Measurements from ENCODE around the gene USP49. TPM values are rescaled to one million over a fixed set of nuclear protein-coding genes. Genes with fewer than 3 reads are reported as not detected.
A peak's percentile ranks its signal among the peaks of the same experiment; 100 is the strongest.

USP49 gene
- total RNA-seq, 1 donor from 2014 or later: 0.71 TPM

DNA sequence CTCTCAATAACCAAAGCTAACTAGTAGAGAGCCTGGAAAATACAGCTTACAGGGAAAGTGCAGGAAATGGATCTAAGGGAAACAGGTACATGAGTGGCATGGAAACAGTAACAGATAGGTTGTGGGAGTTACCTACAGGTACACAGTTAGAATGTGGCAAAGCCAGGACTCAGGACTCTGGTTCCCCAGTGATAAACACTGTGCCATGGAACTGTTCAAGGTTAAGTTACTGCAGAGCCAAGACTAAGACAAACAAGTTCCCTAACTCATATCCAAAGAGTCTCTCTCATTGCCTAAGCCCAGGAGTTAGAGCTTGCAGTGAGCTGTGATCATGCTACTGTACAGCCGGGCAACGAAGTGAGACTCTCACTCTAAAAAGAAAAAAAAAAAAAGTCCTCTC, 19.2 kb upstream of the USP49 start:
- no peak overlapping the region for H3K4me3 ChIP-seq
- TF ChIP-seq, protein P1, sequence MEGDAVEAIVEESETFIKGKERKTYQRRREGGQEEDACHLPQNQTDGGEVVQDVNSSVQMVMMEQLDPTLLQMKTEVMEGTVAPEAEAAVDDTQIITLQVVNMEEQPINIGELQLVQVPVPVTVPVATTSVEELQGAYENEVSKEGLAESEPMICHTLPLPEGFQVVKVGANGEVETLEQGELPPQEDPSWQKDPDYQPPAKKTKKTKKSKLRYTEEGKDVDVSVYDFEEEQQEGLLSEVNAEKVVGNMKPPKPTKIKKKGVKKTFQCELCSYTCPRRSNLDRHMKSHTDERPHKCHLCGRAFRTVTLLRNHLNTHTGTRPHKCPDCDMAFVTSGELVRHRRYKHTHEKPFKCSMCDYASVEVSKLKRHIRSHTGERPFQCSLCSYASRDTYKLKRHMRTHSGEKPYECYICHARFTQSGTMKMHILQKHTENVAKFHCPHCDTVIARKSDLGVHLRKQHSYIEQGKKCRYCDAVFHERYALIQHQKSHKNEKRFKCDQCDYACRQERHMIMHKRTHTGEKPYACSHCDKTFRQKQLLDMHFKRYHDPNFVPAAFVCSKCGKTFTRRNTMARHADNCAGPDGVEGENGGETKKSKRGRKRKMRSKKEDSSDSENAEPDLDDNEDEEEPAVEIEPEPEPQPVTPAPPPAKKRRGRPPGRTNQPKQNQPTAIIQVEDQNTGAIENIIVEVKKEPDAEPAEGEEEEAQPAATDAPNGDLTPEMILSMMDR (IDR thresholded peaks at IDR 0.05; ENCODE audit: borderline replicate concordance): no peak
- no peaks in the 10 kb centered on the region for H3K27me3 ChIP-seq (ENCODE audit: low read depth)
- no peak overlapping the region for H3K27ac ChIP-seq (replicated peaks)
- H3K9me3 ChIP-seq (replicated peaks): no peaks in the 10 kb centered on the region
- no peak for DNase-seq
- peaks cover 38% of the 10 kb centered on the region for H3K4me1 ChIP-seq
- intact Hi-C loops (cut with micrococcal nuclease): no loop called here
- H3K36me3 ChIP-seq: peaks cover 64% of the 10 kb centered on the region

DNA sequence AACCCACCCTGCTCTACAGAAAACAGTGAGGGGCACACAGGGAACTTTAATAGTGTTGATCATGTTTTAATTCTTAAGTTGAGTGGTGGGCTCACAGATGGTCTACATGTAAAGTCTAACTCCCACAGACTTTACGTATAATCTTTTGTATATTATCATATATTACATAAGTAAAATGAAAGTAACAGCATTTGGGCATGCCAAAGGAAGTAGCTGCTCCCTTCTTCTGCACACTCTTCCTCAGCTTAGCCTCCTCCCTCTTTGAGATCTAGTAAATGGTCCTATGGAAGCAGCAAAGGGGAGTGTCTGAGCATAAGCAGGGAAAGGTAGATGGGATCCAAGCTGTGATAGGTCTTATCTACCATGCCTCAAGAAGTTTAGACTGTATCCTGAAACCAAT, 14.6 kb upstream of the USP49 start:
- DNase-seq: no peak
- no peaks in the 10 kb centered on the region for H3K9me3 ChIP-seq (replicated peaks)
- TF ChIP-seq, protein P1 (IDR thresholded peaks at IDR 0.05; ENCODE audit: borderline replicate concordance): no peak
- no peaks in the 10 kb centered on the region for H3K27me3 ChIP-seq (ENCODE audit: low read depth)
- H3K36me3 ChIP-seq: peaks cover 84% of the 10 kb centered on the region
- H3K4me3 ChIP-seq: no peak overlapping the region
- H3K27ac ChIP-seq (replicated peaks): no peak overlapping the region
- intact Hi-C loops (cut with micrococcal nuclease): no loop called here
- no peaks in the 10 kb centered on the region for H3K4me1 ChIP-seq

DNA sequence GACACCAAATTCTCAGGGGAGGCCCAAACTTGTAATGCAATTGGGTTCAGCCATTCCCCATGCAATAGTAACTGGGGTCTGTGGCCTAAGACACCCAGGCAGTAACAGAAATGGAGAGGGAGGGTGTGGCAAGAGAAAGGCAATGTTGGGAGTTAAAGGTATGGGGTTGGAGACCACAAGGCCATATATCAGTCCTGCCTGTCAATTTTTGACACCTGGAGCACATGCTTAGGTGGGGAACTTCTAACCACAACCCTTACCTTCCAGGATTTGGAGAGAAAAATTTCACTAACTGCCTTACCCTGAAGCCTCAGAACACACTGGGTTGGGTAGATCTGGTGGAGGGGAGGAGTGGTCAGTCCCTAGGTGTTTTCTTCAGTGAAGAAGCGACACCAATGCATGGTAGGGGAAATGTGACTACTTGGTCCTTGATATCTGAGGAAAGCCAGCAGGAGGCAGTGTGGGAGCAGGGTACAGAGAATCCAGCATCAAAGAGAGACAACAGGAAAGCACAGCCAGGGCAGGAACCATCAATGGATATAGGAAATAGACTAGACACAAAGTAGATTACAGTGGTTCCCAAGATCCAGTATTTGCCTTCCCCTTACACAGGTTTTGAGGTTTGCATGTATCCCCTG, 6.8 kb upstream of the USP49 start:
- Histone ChIP-seq H3K27me3 (ENCODE audit: low read depth) (no peaks in the 10 kb centered on the region), H3K4me1 (peaks cover 9% of the 10 kb centered on the region), H3K9me3 (replicated peaks) (no peaks in the 10 kb centered on the region), H3K27ac (replicated peaks) (no peak overlapping the region), H3K36me3 (peaks cover 26% of the 10 kb centered on the region), H3K4me3 (no peak overlapping the region)
- DNase-seq: no peak
- TF ChIP-seq, protein P1 (IDR thresholded peaks at IDR 0.05; ENCODE audit: borderline replicate concordance): no peak
- intact Hi-C loops (cut with micrococcal nuclease): no loop called here

DNA sequence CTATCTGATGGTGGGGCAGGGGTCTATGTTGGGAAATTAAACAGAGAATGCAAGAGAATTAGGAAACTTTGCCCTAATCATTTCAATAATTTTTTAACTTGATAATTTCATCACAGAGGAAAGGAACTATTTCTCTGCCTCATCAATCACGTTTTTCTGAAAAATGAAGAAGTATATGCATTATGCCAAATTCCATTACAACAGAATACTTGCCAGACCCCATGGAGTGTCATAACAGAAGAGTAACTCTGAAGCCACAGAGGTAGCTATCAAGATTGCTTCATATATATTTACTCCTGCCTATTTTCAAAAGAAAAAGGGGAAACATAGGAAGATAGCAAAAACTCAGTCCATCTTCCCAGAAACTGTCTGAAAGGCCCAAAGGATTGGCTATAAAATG, 5.7 kb upstream of the USP49 start:
- peaks cover 14% of the 10 kb centered on the region for H3K36me3 ChIP-seq
- no peaks in the 10 kb centered on the region for H3K9me3 ChIP-seq (replicated peaks)
- TF ChIP-seq, protein P1 (IDR thresholded peaks at IDR 0.05; ENCODE audit: borderline replicate concordance): no peak
- H3K4me3 ChIP-seq: no peak overlapping the region
- H3K4me1 ChIP-seq: peaks cover 19% of the 10 kb centered on the region
- no peak for DNase-seq
- no peak overlapping the region for H3K27ac ChIP-seq (replicated peaks)
- no peaks in the 10 kb centered on the region for H3K27me3 ChIP-seq (ENCODE audit: low read depth)
- intact Hi-C loops (cut with micrococcal nuclease): no loop called here

DNA sequence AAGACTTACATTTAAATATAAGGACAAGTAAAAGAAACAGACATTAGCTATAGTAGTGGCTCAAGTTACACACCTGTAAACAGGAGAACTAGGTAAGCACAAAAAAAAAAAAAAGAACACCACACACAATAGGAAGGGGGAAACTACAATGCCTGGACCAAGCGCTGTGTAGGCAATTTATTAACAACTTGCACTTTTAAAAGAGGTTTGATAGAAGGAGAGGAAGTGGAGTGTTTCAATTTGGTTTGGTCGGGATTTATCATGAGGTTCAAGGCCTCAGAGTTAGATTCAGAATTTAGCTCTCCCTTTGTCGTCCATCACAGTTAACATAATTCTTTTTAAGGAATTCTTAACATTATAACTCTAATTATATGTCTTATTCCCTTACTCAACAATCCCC, 1.1 kb upstream of the USP49 start:
- Histone ChIP-seq H3K27ac (replicated peaks) (peak overlapping the region; percentile 83), H3K27me3 (ENCODE audit: low read depth) (no peaks in the 10 kb centered on the region), H3K4me1 (peaks cover 30% of the 10 kb centered on the region), H3K4me3 (peak overlapping the region; percentile 82), H3K36me3 (no peaks in the 10 kb centered on the region), H3K9me3 (replicated peaks) (no peaks in the 10 kb centered on the region)
- intact Hi-C loops (cut with micrococcal nuclease): no loop called here
- no peak for DNase-seq
- TF ChIP-seq, protein P1 (IDR thresholded peaks at IDR 0.05; ENCODE audit: borderline replicate concordance): no peak

All from left ventricle myocardium inferior (tissue), 1 donor.